Testis (tissue), 3 donors: ENCODE results near the gene UCHL1. TPM values are rescaled to one million over a fixed set of nuclear protein-coding genes. Genes with fewer than 3 reads are reported as not detected.

Experiments
- DNase-seq: peaks from one replicate; pipeline ENCODE4 v3.0.0-alpha.2; 2019
- H3K27ac ChIP-seq, 2 donors: fragments of 200-600 bp; sonication (generic); one replicate each; pipeline ENCODE4 v1.5.1; 2019
- H3K27me3 ChIP-seq: fragments of 200-600 bp; sonication (generic); one replicate; pipeline ENCODE4 v1.5.1; 2019
- H3K36me3 ChIP-seq: fragments of 200-600 bp; sonication (generic); one replicate; pipeline ENCODE4 v1.5.1; 2017; ENCODE audit warnings: low read depth; ENCODE audit errors: missing control alignments
- H3K4me1 ChIP-seq: fragments of 200-600 bp; sonication (generic); one replicate; pipeline ENCODE4 v1.5.1; 2019
- H3K4me3 ChIP-seq, 2 donors: fragments of 200-600 bp; sonication (generic); one replicate each; pipeline ENCODE4 v1.5.1; 2017 to 2019
- H3K9me3 ChIP-seq: fragments of 200-600 bp; sonication (generic); one replicate; pipeline ENCODE4 v1.5.1; 2017
- CTCF ChIP-seq, 3 experiments: fragments of 450-650 bp in 2 of 3; fragments of 200-600 bp in 1 of 3; sonication (generic) in 1 of 3; IDR thresholded peaks; one replicate each; pipeline ENCODE4 v1.5.1; 2016 to 2019; ENCODE audit warnings: antibody characterized with exemption in 3 of 3, mild to moderate bottlenecking in 2 of 3, moderate library complexity in 1 of 3
- POLR2A ChIP-seq: fragments of 450-650 bp; IDR thresholded peaks from one replicate; pipeline ENCODE4 v1.6.1; 2017; ENCODE audit warnings: antibody characterized with exemption, mild to moderate bottlenecking, moderate library complexity
- WGBS, 2 donors: methylation state at CpG; one replicate each; pipeline ENCODE4 v1.1.5; 2018; 5-methylcytosine and 5-hydroxymethylcytosine counted together
- intact Hi-C: fragments of 100-400 bp; cut with DNase I; formaldehyde crosslinking; loops from one replicate; pipeline ENCODE4 v1.15.1; 2023; ENCODE audit warnings: low total_unique reads
- polyA plus RNA-seq: library from polyadenylated mRNA; stranded (reverse); fragments of 350-450 nt; fragmentation: Illumina TruSeq; extraction: RNeasy Lipid Tissue Mini Kit (QIAGEN cat#74804); gene quantifications from one replicate; pipeline ENCODE4 v1.2.3, GENCODE V29; 2014; ENCODE audit warnings: low read depth, low replicate concordance; ENCODE audit not compliant: insufficient read depth
- total RNA-seq, 2 donors: library from RNA; depleted of rRNA; stranded (reverse); fragments of >200 nt; gene quantifications; one replicate each; pipeline ENCODE4 v1.2.3, GENCODE V29; 2016

UCHL1 gene
- total and polyA plus RNA-seq, 3 donors from 2014 or later = 57.4 to 87.5 (median 84.2) TPM

- no peak for DNase-seq
- TF ChIP-seq CTCF (IDR thresholded peaks at IDR 0.05) = no peak
- no peak for TF ChIP-seq POLR2A
- Histone ChIP-seq H3K27ac (peak overlapping the region; percentile 38 to 60), H3K36me3 (no peaks in the 10 kb centered on the region), H3K27me3 (no peaks in the 10 kb centered on the region), H3K9me3 (no peaks in the 10 kb centered on the region), H3K4me1 (no peaks in the 10 kb centered on the region), H3K4me3 (peak overlapping the region; percentile 79)
- intact Hi-C loops = loop anchor here (5.0 kb wide), 1 partner anchor 287 kb away; no protein-coding TSS in a partner anchor
- 14 to 21% methylated on average over 5 to 8 of the region's 8 CpGs for WGBS, 2 donors
Observed at GRCh38 chr4:41214825-41215146, 41.9 kb upstream of the UCHL1 start.

- DNase-seq = no peak
- peak overlapping the region in 1 of 2 donors; percentile 38 for H3K27ac ChIP-seq
- TF ChIP-seq CTCF (IDR thresholded peaks at IDR 0.05) (no peak), POLR2A (no peak)
- H3K36me3 ChIP-seq = no peaks in the 10 kb centered on the region
- no peaks in the 10 kb centered on the region for H3K4me1 ChIP-seq
- peak overlapping the region in 1 of 2 donors; percentile 79 for H3K4me3 ChIP-seq
- intact Hi-C loops = loop anchor here (5.0 kb wide), 1 partner anchor 288 kb away; no protein-coding TSS in a partner anchor
- no peaks in the 10 kb centered on the region for H3K9me3 ChIP-seq
- WGBS, 2 donors = 26 to 35% methylated on average over 9 of the region's 9 CpGs
- H3K27me3 ChIP-seq = no peaks in the 10 kb centered on the region
Observed at GRCh38 chr4:41215155-41215554, 41.6 kb upstream of the UCHL1 start.

GRCh38 chr4:41215969-41216293 lies 40.8 kb upstream of the UCHL1 start:
- DNase-seq = no peak
- H3K36me3 ChIP-seq = no peaks in the 10 kb centered on the region
- 16 to 24% methylated on average over 3 to 8 of the region's 8 CpGs for WGBS, 2 donors
- TF ChIP-seq POLR2A (no peak), CTCF (IDR thresholded peaks at IDR 0.05) (no peak)
- H3K27ac ChIP-seq = peak overlapping the region in 1 of 2 donors; percentile 79
- H3K9me3 ChIP-seq = no peaks in the 10 kb centered on the region
- H3K27me3 ChIP-seq = no peaks in the 10 kb centered on the region
- no peaks in the 10 kb centered on the region for H3K4me1 ChIP-seq
- intact Hi-C loops = loop anchor here (5.0 kb wide), 1 partner anchor 289 kb away; no protein-coding TSS in a partner anchor
- H3K4me3 ChIP-seq = peak overlapping the region; percentile 60 to 62

GRCh38 chr4:41216294-41217019 lies 40.3 kb upstream of the UCHL1 start:
- no peaks in the 10 kb centered on the region for H3K27me3 ChIP-seq
- peak; percentile 83 for DNase-seq
- no peak for TF ChIP-seq POLR2A
- TF ChIP-seq CTCF (IDR thresholded peaks at IDR 0.05) = peak in 2 of 3 experiments; percentile 8 to 17
- peak overlapping the region; percentile 60 to 62 for H3K4me3 ChIP-seq
- H3K27ac ChIP-seq = peak overlapping the region; percentile 73 to 79
- 1 to 3% methylated on average over 30 to 38 of the region's 59 CpGs for WGBS, 2 donors
- no peaks in the 10 kb centered on the region for H3K36me3 ChIP-seq
- H3K4me1 ChIP-seq = no peaks in the 10 kb centered on the region
- intact Hi-C loops = loop anchor here (5.0 kb wide), 1 partner anchor 289 kb away; no protein-coding TSS in a partner anchor
- H3K9me3 ChIP-seq = no peaks in the 10 kb centered on the region

GRCh38 chr4:41217020-41217333 lies 39.8 kb upstream of the UCHL1 start:
- H3K4me1 ChIP-seq = no peaks in the 10 kb centered on the region
- TF ChIP-seq CTCF (IDR thresholded peaks at IDR 0.05) (no peak), POLR2A (no peak)
- peak overlapping the region; percentile 73 to 79 for H3K27ac ChIP-seq
- intact Hi-C loops = loop anchor here (5.0 kb wide), 1 partner anchor 290 kb away; no protein-coding TSS in a partner anchor
- no peaks in the 10 kb centered on the region for H3K36me3 ChIP-seq
- WGBS, 2 donors = 5 to 7% methylated on average over 2 of the region's 2 CpGs
- no peaks in the 10 kb centered on the region for H3K27me3 ChIP-seq
- H3K4me3 ChIP-seq = peak overlapping the region; percentile 60 to 62
- H3K9me3 ChIP-seq = no peaks in the 10 kb centered on the region
- DNase-seq = no peak
